Right lobe of liver (tissue), 4 donors: ENCODE data around the gene CDH13.

ENCODE experiments used
- CTCF ChIP-seq, 4 donors: fragments of 200-600 bp in 3 of 4; fragments of 450-650 bp in 1 of 4; IDR thresholded peaks; one replicate each; pipeline versions ENCODE4 v1.5.1 to v1.8.0; 2016 to 2022; ENCODE audit warnings: antibody characterized with exemption in 4 of 4, mild to moderate bottlenecking in 2 of 4
- POLR2A ChIP-seq: fragments of 450-650 bp; IDR thresholded peaks from one replicate; pipeline ENCODE4 v1.6.1; 2017; ENCODE audit warnings: antibody characterized with exemption, mild to moderate bottlenecking
- donor health status: DM: no; HTN: no; CAD: no.
- donor health status: DM: no; HTN: no; CAD: no.
- donor health status: DM: no; HTN: yes; CAD: no.

- no peak for TF ChIP-seq CTCF (IDR thresholded peaks at IDR 0.05)
- TF ChIP-seq POLR2A, result no peak
These were observed 336.9 kb downstream of the CDH13 start for GRCh38 chr16:82963653-82964052.
